NCI-H1417 (cell line): ENCODE measurements around the gene ALG11.

Experiments used
- DNase-seq, 3 experiments: peaks; one replicate each; lab custom pipeline; 2025; lab: John Stamatoyannopoulos, UW

Gene ALG11

DNA sequence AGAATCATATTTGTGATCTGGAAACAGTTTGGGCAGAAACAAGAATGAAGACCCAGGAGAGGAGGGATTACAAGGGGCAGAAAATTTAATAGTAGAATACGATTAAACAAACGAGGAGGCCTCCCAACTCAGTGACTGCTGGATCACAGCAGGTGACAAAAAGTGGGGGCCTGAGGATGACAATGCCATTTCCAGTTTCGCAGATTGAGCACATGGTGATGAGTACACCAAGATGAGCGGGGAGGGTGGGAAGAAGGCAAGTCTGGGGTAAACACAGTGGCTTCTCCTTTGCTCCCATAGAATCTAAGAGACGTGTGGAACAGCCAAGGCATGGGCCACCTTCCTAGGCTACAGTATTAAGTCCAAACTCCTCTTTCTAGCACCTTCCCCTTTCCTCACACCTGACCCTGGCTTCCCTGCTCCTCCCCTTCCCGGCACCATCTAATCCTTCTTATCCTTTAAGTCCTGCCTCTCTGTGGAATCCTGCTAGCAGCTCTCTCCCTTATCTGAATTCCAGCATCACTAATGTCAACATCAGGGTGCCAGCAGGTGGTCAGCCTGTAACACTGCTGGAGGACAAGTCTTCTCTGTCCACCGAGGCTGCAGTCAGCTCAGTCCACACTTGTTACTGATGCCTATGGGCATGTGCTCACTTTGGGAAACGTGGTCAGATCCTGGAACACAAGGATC, 14.4 kb upstream of the ALG11 start:
- peak in 1 of 3 experiments; percentile 50 for DNase-seq

DNA sequence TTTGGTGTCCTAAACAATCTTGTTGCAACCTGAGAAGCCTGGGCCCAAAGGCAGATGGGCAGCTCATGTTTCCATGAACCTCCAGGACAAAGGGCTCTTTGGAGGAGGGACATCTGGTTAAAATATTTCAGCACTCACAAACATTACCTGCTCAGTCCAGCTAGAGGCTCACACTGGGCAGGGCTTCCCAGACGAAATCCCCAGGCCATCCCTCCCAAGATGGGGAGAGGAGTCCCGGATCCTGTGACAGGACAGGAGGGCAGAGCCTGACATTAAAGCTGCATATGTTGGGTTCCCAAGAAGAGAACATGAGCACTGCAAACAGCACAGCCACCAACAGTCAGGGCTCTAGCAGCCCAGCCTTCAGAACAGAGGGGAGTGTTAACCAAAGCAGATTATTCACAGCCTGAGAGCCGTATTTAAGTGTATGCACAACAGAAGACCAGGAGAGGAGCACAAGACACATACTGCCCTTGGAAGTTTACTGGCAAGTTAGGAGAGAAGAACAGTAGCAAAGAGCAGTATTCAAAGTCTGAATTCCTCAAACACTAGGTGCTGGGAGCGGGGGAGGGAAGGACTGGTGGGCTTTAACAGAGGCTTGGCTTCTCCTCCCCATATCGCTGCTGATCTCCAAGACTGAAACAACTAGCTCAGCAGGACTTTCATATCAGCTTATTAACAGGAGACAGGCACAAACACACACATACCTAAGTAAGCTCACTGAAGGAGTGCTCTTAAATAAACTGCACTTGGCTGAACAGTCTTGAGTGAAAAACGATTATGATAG, 13.3 kb upstream of the ALG11 start:
- DNase-seq = no peak

DNA sequence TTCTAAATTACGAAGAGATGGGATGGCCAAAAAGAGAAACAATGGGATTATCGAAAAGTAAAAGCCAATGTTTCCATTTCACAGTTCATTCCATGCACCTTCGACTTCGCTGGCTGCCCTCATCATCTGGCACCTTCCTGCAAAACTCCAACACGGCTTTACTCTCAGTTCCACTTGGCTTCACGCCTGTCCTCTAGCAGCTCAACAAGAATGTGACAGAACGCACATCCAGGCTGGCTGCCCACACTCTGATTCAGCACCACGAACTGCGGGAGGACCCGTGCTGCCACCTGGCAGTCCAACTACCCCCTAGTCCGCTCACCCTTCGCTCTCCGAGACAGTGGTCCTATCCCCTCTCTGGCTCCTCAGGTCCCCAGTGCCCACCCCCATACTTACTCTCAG, 12.7 kb upstream of the ALG11 start:
- no peak for DNase-seq

DNA sequence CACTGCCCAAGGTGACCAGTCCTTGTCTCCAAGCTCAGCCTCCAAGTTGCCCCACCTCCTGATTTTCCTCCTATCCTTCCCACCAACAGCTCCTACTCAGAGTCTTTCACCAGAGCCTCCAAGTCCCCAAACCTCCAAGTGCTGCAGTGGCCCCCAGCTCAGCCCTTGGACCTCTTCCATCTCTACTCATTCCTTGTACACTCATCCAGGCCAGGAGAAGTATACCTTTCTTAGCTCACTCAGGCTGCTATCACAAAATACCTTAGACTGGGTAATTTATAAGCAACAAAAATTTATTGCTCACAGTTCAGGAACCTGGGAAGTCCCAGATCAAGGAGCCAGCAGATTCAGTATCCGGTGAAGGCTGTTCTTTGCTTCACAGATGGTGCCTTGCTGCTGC, 12.3 kb upstream of the ALG11 start:
- no peak for DNase-seq

DNA sequence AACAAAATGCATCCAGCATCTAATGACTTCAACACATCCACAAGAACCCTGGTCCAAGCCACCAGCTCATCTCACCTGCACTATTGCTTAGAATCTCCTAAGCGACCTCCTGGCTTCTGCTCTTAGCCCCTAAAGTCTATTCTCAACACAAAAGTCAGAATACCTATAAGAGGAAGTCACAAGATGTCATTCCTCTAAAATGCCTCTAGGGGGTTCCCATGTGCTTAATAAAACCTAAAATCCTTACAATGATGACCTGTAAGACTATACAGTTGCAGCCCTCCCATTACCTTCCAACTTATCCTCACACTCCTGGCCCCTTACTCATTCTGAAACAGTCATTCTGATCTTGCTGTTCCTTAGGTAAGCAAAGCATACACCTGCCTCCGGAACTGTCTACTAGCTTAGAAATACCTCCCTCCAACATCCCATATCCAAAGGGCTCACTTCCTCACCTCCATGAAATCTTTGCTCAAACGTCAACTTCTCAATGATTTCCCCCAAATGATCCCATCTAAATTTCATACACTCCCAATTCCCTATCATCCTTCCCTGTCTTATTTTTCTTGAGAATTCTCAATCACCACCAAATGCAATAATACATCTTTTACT, 11.0 kb upstream of the ALG11 start:
- peak; percentile 24 to 72 (median 43) for DNase-seq

DNA sequence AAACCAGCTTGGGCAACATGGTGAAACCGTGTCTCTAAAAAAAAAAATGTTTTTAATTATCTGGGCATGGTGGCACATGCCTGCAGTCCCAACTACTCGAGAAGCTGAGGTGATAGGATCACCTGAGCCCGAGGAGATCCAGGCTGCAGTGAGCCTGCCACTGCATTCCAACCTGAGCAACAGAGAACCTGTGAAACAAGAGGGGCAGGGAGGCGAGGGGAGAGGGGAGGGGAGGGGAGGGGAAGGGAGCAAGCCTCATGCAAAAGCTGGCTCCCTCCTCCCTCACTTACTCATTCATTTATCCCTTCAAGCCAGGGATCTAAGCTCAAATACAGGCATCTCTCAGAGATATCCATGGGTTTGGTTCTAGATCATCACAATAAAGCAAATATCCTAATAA, 9.8 kb upstream of the ALG11 start:
- DNase-seq = no peak

DNA sequence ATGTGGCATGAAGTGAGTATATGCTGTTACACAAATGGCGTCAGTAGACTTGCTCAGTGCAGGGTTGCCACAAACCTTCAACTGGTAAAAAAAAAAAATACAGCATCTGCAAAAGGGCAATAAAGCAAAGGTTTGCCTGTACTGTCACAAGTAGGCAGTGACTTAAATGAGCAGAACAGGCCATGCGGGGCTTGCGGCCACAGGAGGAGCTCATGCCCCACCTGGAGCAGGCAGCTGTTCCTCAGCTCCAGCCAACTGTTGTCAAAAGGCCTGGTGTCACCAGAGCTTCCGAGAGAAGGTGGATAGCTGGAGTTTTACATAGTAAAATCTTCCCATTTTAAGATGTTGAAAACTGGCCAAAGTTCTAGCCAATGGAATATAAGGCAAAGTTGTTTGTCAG, 8.7 kb upstream of the ALG11 start:
- peak in 1 of 3 experiments; percentile 9 for DNase-seq

DNA sequence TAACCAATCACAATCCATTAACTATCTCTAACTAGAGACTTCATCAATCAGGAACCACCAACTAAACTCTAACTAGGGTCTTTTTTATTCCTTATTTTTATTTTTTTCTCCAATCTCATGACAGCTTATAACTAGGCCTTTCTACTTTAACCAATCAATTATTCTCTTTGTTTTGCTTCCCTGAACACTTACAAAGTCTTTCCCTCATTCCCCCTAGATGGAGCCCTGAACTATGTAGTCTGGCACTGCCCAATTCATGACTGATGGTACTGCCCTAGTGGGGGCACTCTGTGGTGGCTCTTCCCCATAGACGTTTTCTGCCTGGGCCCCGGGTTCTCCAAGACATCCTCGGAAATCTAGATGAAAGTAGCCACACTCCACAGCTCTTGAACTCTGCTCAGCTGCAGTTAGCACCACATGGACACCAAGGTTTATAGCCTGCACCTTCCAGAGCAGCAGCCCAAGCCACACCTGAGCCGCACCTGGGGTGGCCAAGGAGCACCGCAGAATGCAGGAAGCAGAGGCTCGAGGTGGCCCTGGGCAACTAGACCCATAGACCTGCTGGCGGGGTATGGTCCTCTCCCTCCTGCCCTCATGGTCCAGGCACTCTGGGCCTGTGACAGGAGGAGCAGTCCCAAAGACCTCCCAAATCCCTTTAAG, 7.6 kb upstream of the ALG11 start:
- no peak for DNase-seq

DNA sequence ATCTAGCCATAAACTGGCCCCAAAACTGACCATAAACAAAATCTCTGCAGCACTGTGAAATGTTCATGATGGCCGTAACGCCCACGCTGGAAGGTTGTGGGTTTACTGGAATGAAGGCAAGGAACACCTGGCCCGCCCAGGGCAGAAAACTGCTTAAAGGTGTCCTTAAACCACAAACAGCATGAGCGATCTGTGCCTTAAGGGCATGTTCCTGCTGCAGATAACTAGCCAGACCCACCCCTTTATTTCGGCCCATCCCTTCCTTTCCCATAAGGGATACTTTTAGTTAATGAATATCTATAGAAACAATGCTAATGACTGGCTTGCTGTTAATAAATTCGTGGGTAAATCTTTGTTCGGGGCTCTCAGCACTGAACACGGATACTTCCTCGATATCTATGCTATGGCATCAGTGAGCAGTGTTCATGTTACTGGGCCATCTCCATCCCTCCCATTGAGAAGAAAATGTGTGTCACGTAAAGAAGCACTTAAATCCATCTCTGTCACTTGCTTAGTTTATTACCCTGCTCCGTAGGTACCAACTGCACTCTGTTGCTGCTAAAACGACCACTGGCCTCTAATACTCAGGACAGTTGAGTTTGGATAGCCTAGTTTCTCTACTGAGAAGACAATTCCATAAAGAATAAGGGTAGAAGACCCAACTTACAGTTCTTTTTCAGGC, 6.2 kb upstream of the ALG11 start:
- DNase-seq = no peak

DNA sequence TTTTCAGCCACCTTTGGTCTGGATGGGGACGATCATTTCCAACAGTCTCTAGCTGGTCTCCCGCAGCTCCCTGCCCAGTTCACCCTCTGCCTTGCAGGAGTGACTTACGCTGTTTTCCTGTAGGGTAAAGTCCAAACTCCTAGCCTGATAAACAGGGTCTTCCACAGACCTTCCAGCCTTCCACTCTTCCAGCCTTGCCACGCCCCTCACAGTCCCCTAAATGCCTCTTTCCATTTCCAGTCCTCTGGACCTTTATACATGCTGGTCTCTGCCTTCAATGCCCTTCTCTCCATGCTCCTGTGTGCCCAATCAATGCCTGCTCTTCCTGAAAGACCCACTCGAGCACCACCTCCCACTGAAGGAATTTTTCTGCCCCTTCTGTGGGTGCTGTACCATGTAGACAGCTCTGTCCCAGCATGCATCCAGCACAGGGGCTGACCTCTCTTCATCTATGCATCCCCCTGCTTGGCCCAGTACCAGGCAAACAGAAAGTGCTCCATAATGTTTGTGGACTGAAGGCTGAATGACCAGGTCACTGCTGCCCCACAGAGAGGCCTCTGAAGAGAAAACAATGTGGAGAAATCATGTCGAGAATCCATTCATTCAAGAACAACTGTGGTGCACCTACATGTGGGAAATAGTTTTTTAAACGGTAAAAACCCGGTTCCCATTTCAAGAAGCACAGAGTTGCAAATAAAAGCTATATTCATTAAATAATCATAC, 5.5 kb upstream of the ALG11 start:
- no peak for DNase-seq

DNA sequence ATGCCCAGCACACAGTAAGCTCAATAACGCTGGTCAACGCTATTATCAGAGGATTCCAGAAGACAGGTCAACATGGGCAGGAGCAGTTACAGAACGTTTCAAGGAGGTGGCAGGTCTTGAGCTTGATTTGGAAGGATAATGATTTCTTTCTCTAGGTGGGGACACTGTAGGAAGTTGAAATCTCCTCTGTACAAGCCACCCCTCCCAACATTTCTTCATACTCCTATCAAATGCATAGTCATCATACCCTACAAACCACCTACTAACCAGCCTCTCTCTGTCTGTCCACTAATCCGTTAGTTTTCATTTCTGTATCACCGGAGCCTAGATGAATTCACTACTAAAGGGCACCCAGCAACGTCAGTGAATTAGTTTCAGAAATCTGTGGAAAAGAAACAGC, 2.3 kb upstream of the ALG11 start:
- DNase-seq = no peak

DNA sequence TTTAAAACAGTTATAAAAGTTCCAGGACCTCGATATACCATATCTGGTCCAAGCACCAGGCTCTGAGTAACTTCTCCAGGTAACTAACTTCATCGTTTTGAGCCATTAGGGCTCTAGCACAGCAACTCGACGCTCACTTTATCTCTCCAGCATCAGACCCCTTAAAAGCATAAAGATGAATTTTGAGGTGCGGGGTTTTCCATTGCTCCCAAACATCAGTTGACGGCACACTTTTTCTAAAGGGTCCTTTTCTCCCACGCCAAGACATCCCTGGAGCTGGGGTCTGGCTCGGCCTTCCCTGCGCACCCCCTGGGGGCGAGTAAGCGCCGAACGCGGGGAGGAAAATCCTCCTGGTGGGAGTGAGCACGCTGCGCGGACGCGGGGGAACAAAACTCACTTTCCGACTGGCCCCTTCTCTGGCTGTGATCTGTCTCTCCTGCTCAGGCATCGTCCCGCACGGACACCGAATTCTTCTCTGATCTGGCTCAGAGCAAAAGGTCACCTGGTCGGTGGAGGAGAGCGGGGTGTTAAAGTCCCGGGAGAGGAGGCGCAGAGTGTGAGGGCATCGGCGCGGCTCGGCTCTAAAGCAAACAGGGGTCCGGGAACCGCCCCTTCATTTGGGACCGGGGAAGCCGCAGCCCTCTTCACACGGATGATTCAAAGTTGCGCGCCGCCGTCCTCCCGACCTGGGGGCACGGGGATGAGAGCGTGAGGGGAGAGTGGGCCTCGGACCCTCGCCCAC, 1.1 kb upstream of the ALG11 start, which contains the start of gene ATP7B:
ATP7B (minus strand) TSS at position 561 of the 742 bp plus-strand sequence; CDS start at position 448, 113 bp downstream.
- peak in 2 of 3 experiments; percentile 76 to 84 for DNase-seq

DNA sequence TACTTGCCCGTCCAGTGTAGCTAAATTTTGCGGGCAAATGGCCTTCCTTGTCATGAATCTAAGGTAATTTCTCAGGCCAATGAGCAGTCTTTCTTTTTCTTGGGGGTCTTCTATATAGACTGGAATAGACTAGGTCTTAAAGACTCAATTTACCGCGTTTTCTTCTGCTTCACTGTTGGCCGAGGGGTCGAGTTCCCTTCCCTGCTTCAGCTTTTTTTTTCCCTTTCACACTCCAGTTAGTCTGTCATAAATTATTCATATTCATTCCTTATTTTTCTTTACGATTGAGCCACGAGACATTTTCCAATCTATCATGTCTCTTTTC, 276 bp downstream of the ALG11 start:
- DNase-seq = peak in 1 of 3 experiments; percentile 8

DNA sequence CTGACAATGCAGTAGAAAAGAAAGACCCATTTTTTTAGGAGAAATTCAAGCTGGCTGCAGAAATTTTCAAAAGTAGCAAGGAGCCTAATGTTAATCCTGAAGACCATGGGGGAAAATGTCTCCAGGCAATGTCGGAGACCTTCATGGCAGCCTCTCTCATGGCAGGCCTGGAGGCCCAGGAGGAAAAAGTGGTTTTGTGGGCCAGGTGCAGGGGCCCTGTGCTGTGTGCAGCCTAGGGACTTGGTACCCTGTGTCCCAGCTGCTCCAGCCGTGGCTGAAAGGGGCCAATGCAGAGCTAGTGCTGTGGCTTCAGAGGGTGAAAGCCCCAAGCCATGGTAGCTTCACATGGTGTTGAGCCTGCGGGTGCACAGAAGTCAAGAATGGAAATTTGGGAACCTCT, 4.1 kb downstream of the ALG11 start:
- no peak for DNase-seq

DNA sequence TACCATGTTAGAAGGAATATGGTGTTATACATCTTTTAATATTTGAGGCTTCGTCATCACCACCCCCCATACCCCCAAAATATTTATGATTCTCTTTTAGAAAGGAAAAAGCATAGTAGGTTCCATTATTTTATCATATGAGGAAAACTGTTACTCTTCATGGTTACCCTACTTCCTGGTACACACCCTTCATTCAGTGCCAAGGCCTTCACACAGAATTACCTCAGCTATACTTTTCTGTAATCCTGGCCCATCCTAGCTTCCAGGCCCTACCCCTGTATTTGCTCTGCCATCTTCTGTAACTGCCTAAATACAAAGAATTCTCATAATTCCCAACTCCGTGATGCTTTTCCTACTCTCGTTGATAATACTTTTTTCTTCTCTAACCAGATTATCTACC, 8.0 kb downstream of the ALG11 start:
- DNase-seq = no peak

DNA sequence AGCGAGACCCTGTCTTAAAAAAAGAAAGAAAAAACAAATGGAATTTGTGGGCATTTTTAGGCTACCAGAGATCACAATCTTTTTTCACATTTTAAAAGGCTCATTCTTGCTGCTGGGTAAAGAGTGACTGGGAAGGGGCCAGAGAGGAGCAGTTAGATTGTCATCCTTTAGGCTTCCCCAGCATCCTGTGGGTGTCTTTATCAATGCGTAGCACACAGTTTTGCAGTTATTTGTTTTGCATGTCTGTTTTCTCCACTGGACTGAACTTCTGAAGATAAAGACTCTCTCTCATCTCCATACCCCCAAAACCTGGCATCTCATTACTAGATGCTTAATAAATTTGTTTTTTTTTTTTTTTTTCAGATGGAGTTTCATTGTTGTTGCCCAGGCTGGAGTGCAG, 10.2 kb downstream of the ALG11 start:
- DNase-seq = no peak

DNA sequence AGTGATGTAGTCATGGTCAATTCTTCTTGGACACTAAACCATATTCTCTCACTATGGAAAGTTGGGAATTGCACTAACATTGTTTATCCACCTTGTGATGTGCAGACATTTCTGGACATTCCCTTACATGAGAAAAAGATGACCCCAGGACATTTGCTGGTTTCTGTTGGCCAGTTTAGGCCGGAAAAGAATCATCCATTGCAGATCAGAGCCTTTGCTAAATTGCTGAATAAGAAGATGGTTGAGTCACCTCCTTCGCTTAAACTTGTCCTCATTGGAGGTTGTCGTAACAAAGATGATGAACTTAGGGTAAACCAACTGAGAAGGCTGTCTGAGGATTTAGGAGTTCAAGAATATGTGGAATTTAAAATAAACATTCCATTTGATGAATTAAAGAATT, 12.3 kb downstream of the ALG11 start, which contains the start of gene UTP14C:
UTP14C (plus strand) TSS at position 211 of the 400 bp plus-strand sequence. CDS start 4,114 bp downstream, outside the sequence.
- no peak for DNase-seq

DNA sequence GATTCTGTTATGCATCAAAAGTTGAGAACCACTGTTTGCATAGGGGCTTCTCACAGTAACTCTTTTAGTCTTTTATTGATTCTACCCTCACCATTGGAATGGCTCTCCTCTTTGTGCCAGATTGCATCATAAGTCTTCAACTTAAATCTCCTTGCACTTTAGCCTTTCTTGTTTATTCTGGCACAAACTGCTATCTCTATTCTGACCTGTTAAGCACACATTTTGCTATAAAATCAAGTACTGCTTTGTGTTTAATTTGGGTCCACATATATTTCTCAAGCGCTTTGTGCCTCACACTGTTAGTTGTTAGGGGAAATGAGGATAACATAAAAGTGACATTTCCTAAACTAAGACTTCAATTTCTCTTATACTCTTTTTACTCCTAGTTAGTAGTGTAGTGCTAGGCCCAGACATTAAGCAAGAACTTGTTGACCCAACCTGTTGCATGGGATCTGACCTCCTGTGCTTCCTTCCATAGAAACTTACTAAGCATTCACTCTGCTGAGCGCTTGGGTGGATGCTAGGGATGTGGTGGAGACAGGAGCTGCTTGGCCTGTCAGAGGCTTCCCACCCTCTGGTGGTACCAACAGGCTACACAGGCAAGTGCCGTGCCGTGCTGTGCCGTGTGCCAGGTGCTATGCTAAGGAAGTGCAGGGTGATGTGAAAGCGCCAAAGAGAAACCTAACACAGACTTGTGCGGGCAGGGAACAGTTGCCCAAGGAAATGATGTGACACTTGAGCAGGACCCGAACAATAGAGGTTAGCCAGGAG, 13.5 kb downstream of the ALG11 start:
- DNase-seq = no peak

DNA sequence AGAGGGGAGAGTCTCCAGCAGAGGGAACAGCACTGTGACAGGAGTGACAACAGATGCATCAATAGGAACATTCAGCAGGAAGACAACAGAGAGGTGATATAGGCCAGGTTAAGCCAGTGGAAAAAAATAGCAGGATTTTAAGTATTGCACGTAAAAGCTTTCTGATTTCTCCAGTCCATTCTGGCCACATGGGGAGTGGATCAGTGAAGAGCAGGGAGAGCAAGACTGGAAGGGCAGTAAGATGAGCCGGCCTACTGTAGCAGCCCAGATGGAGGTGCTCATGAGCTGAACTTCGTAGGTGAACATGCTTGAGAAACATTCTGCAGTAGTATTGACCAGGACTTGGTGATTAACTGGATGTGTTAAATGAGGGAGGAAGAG, 14.0 kb downstream of the ALG11 start:
- no peak for DNase-seq

DNA sequence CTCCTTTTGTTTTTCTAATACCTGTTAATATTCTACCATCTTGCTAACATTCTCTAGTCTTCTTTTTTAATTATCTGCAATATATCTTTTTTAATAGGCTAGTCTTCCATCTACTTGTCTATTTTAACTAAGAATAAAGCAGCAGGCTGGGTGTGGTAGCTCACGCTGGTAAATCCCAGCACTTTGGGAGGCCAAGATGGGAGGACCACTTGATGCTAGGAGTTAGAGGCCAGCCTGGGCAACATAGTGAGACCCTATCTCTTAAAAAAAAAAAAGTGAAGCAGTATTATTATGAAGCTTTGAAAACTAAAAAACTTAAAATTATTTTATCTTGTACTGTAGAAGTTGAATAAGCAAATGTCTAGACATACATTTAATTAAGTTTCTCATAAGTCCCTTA, 15.6 kb downstream of the ALG11 start:
- no peak for DNase-seq
